ENCODE data around the gene MT1X. TPM values are rescaled to one million over a fixed set of nuclear protein-coding genes. Genes with fewer than 3 reads are reported as not detected.
A peak's percentile ranks its signal among the peaks of the same experiment; 100 is the strongest.

Gene MT1X
- total RNA-seq, 1 donor from 2014 or later, result 3,049 TPM

DNA sequence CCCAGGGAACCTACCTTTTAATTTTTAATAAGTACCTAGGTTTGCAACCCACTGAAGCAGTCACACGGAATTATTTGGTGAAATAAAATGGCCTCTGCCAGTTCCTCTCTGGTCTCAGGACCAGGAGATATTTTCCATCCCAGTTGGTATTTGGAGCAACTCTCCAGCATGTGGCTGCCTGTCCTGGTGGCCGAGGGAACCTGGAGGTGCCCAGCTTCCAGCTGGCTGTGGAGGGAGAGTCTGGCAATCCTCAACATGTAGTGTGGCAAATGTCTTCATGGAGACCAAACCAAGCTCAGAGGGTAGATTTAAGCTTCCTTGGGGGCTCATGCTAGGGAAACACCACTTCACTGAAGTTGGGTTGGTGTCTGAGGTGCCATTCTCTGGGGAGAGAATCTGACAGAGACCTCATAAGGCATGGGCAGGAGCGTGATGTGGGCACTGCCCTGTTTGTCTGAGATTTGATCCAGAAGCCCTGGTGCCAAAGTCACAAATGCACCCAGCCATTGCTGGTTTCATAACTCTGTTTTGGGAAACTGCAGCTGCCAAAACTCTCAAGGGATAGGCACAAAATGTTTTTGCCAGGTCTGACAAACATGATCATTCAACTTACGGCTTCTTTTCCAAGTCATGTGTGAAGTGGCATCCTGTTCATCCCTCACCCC lies 2.8 kb downstream of the MT1X start:
- H3K27ac ChIP-seq, result peak overlapping the region; percentile 80
- no peak for DNase-seq (ENCODE audit: extremely low spot score in 2 of 2)
- intact Hi-C loops (cut with DNase I), result loop anchor here (5.0 kb wide), 1 partner anchor 58 kb away; the partner anchor contains the start of gene MT1E
- H3K27me3 ChIP-seq, result no peaks in the 10 kb centered on the region
- no peaks in the 10 kb centered on the region for H3K36me3 ChIP-seq
- H3K4me3 ChIP-seq, result peak overlapping the region in 1 of 2 donors; percentile 59
- no peaks in the 10 kb centered on the region for H3K9me3 ChIP-seq
- peaks cover 24% of the 10 kb centered on the region for H3K4me1 ChIP-seq
- TF ChIP-seq POLR2AphosphoS5 (IDR thresholded peaks at IDR 0.05; ENCODE audit: insufficient read depth in 1 of 2, low read depth in 1 of 2), result peak in 1 of 2 donors; percentile 40
- TF ChIP-seq, protein P1, sequence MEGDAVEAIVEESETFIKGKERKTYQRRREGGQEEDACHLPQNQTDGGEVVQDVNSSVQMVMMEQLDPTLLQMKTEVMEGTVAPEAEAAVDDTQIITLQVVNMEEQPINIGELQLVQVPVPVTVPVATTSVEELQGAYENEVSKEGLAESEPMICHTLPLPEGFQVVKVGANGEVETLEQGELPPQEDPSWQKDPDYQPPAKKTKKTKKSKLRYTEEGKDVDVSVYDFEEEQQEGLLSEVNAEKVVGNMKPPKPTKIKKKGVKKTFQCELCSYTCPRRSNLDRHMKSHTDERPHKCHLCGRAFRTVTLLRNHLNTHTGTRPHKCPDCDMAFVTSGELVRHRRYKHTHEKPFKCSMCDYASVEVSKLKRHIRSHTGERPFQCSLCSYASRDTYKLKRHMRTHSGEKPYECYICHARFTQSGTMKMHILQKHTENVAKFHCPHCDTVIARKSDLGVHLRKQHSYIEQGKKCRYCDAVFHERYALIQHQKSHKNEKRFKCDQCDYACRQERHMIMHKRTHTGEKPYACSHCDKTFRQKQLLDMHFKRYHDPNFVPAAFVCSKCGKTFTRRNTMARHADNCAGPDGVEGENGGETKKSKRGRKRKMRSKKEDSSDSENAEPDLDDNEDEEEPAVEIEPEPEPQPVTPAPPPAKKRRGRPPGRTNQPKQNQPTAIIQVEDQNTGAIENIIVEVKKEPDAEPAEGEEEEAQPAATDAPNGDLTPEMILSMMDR (IDR thresholded peaks at IDR 0.05), result no peak

DNA sequence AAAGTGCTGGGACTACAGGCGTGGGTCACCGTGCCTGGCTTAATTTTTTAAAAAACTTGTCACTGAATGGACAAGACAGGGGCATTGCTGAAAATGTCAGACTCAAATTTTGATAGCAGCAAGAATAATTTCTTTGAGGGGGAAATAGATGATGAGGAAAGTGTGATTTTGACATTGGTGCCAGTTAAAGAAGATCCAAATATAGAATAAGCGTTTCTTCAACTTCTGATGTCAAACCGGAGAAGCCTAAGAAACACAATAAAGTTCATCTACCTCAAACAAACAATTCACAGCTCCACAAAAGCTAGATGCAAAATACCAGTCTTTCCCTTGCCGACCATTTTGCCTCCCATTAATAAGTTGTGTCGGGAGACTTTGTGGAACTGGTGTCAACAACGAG lies 4.5 kb downstream of the MT1X start:
- Histone ChIP-seq H3K27ac (no peak overlapping the region), H3K4me1 (peaks cover 24% of the 10 kb centered on the region), H3K9me3 (no peaks in the 10 kb centered on the region), H3K36me3 (no peaks in the 10 kb centered on the region), H3K27me3 (no peaks in the 10 kb centered on the region), H3K4me3 (no peak overlapping the region)
- intact Hi-C loops (cut with DNase I), result no loop called here
- TF ChIP-seq, protein P1 (IDR thresholded peaks at IDR 0.05), result no peak
- no peak for DNase-seq (ENCODE audit: extremely low spot score in 2 of 2)

DNA sequence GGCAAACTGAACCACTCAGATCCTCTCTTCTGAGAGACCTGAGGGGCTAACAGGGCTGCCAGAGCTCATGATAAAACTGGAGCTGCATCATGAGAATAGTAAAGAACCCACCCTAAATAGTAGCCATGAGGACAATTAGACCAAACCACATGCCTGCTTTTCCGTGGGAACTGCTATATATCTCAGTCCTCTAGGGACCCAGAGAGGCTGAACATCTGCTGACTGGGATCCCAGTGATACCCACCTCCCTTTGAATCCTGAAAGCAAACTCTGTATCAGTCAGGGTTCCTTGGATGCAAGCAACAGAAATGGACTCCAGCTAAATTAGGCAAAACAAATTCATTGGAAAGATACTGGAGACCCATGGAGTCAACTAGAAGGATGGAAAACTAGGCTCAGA lies 6.5 kb downstream of the MT1X start:
- peaks cover 10% of the 10 kb centered on the region for H3K4me1 ChIP-seq
- no peak overlapping the region for H3K4me3 ChIP-seq
- no peak overlapping the region for H3K27ac ChIP-seq
- no peaks in the 10 kb centered on the region for H3K27me3 ChIP-seq
- intact Hi-C loops (cut with DNase I), result no loop called here
- no peaks in the 10 kb centered on the region for H3K9me3 ChIP-seq
- no peak for TF ChIP-seq POLR2AphosphoS5 (IDR thresholded peaks at IDR 0.05; ENCODE audit: insufficient read depth in 1 of 2, low read depth in 1 of 2)
- TF ChIP-seq POLR2A (IDR thresholded peaks at IDR 0.05), result no peak
- TF ChIP-seq, protein P1 (IDR thresholded peaks at IDR 0.05), result no peak
- no peak for DNase-seq (ENCODE audit: extremely low spot score in 2 of 2)
- H3K36me3 ChIP-seq, result no peaks in the 10 kb centered on the region

DNA sequence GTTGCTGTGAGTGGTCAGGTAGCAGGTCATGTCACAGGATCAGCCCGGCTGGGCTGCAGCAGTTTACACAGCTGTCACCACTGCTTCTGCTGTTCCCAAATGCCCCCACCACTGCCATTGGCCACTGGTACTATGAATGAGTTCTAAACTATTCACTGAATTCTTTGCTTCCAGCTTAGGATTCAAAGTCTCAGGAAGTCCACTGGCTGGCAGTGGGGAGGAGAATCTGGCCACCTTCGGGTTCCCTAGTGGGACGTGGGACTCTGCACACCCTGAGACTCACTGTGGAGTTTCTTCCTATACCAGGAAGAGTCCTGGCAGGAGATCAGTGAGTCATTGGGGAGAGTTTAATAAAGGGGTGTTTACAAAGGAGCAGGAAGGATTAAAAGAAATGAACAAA lies 6.9 kb downstream of the MT1X start:
- no peak for DNase-seq (ENCODE audit: extremely low spot score in 2 of 2)
- no peak for TF ChIP-seq POLR2AphosphoS5 (IDR thresholded peaks at IDR 0.05; ENCODE audit: insufficient read depth in 1 of 2, low read depth in 1 of 2)
- TF ChIP-seq POLR2A (IDR thresholded peaks at IDR 0.05), result no peak
- TF ChIP-seq, protein P1 (IDR thresholded peaks at IDR 0.05), result no peak
- no peaks in the 10 kb centered on the region for H3K36me3 ChIP-seq
- H3K27me3 ChIP-seq, result no peaks in the 10 kb centered on the region
- no peak overlapping the region for H3K27ac ChIP-seq
- H3K4me1 ChIP-seq, result peaks cover 8% of the 10 kb centered on the region
- intact Hi-C loops (cut with DNase I), result no loop called here
- H3K4me3 ChIP-seq, result no peak overlapping the region
- H3K9me3 ChIP-seq, result no peaks in the 10 kb centered on the region

DNA sequence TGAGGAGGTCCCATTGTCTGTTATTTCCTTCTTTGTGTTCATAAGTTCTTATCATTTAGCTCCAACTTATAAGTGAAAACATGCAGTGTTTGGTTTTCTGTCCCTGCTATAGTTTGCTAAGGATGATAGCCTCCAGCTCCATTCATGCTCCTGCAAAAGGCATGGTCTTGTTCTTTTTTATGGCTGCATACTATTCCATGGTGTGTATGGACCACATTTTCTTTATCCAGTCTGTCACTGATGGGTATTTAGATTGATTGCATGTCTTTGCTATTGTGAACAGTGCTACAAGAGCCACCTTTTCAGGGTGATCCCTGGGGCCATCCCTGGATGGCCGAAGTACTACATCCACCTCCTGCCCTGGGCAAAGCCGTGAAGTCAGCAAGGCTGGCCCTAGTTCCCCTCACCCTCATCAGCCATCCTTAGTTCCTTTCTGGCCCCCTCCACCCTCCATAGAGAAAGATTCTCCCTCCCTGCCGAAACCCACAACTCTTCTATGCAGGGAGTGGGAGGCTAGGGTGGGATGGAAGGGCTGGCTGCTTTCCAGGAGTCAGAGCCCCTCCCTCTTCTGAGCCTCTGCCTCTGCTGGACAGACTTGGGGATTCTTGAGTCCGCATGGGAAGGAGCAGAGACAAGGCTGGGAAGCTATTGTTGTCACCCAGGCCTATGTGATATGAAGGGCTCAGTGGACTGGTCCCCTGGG lies 8.3 kb downstream of the MT1X start:
- Histone ChIP-seq H3K36me3 (no peaks in the 10 kb centered on the region), H3K9me3 (no peaks in the 10 kb centered on the region), H3K27ac (no peak overlapping the region), H3K27me3 (no peaks in the 10 kb centered on the region), H3K4me1 (peaks cover 8% of the 10 kb centered on the region), H3K4me3 (no peak overlapping the region)
- intact Hi-C loops (cut with DNase I), result no loop called here
- TF ChIP-seq, protein P1 (IDR thresholded peaks at IDR 0.05), result no peak
- no peak for TF ChIP-seq POLR2A (IDR thresholded peaks at IDR 0.05)
- no peak for TF ChIP-seq POLR2AphosphoS5 (IDR thresholded peaks at IDR 0.05; ENCODE audit: insufficient read depth in 1 of 2, low read depth in 1 of 2)
- DNase-seq (ENCODE audit: extremely low spot score in 2 of 2), result no peak
